Dedifferentiated amniotic fluid mesenchymal stem cell (primary cell): ENCODE measurements around the gene CHSY1.
A peak's percentile ranks its signal among the peaks of the same experiment; 100 is the strongest.

Experiments used
- DNase-seq: peaks from one replicate; pipeline ENCODE4 v3.0.0-alpha.2; 2016; ENCODE audit errors: extremely low spot score

Gene CHSY1

GRCh38 chr15:101187820-101188636, 63.8 kb downstream of the CHSY1 start:
- DNase-seq: peak; percentile 44

- DNase-seq: no peak
These were observed 66.1 kb downstream of the CHSY1 start for GRCh38 chr15:101185770-101186169.

GRCh38 chr15:101185336-101185735, 66.5 kb downstream of the CHSY1 start:
- no peak for DNase-seq

- DNase-seq: no peak
These were observed 67.0 kb downstream of the CHSY1 start for GRCh38 chr15:101184830-101185229.

- no peak for DNase-seq
These were observed 67.9 kb downstream of the CHSY1 start for GRCh38 chr15:101183931-101184305.

- no peak for DNase-seq
These were observed 68.5 kb downstream of the CHSY1 start for GRCh38 chr15:101183226-101183930.

- DNase-seq: no peak
These were observed 69.6 kb downstream of the CHSY1 start for GRCh38 chr15:101182215-101182614.

GRCh38 chr15:101181349-101181748, 70.5 kb downstream of the CHSY1 start:
- no peak for DNase-seq

- no peak for DNase-seq
These were observed 71.1 kb downstream of the CHSY1 start for GRCh38 chr15:101180620-101181307.

- peak; percentile 60 for DNase-seq
These were observed 72.3 kb downstream of the CHSY1 start for GRCh38 chr15:101179341-101180153.

GRCh38 chr15:101178931-101179330, 72.9 kb downstream of the CHSY1 start:
- DNase-seq: no peak

- DNase-seq: no peak
These were observed 73.4 kb downstream of the CHSY1 start for GRCh38 chr15:101178479-101178878.

GRCh38 chr15:101177866-101178265, 74.0 kb downstream of the CHSY1 start:
- no peak for DNase-seq

- no peak for DNase-seq
These were observed 75.2 kb downstream of the CHSY1 start for GRCh38 chr15:101176625-101177024.

GRCh38 chr15:101175401-101175800, 76.4 kb downstream of the CHSY1 start:
- DNase-seq: no peak

GRCh38 chr15:101174152-101174920, 77.5 kb downstream of the CHSY1 start:
- no peak for DNase-seq

- no peak for DNase-seq
These were observed 78.4 kb downstream of the CHSY1 start for GRCh38 chr15:101173233-101174119.

GRCh38 chr15:101172501-101173071, 79.3 kb downstream of the CHSY1 start:
- no peak for DNase-seq

- no peak for DNase-seq
These were observed 79.9 kb downstream of the CHSY1 start for GRCh38 chr15:101171954-101172353.
